Ascending aorta (tissue), 2 donors: ENCODE measurements around the gene HAUS1. TPM values are rescaled to one million over a fixed set of nuclear protein-coding genes. Genes with fewer than 3 reads are reported as not detected.
A peak's percentile ranks its signal among the peaks of the same experiment; 100 is the strongest.

ENCODE experiments used
- DNase-seq, 2 donors: peaks; one replicate each; pipeline ENCODE4 v3.0.0-alpha.2; 2019; ENCODE audit warnings: low spot score in 2 of 2
- H3K27ac ChIP-seq, 2 donors: fragments of 200-600 bp; sonication (generic); one replicate each; pipeline ENCODE4 v1.5.1; 2016 to 2017; ENCODE audit warnings: mild to moderate bottlenecking in 1 of 2
- H3K27me3 ChIP-seq: fragments of 200-600 bp; sonication (generic); one replicate; pipeline ENCODE4 v1.5.1; 2017
- H3K36me3 ChIP-seq, 2 donors: fragments of 200-600 bp; sonication (generic); one replicate each; pipeline ENCODE4 v1.5.1; 2016
- H3K4me1 ChIP-seq, 2 donors: fragments of 200-600 bp; sonication (generic); one replicate each; pipeline ENCODE4 v1.5.1; 2016 to 2017; ENCODE audit warnings: mild to moderate bottlenecking in 1 of 2
- H3K4me3 ChIP-seq, 2 donors: fragments of 200-600 bp; sonication (generic); one replicate each; pipeline ENCODE4 v1.5.1; 2016 to 2017; ENCODE audit warnings: mild to moderate bottlenecking in 1 of 2
- H3K9me3 ChIP-seq, 2 donors: fragments of 200-600 bp; sonication (generic); one replicate each; pipeline ENCODE4 v1.5.1; 2016
- intact Hi-C: fragments of 100-400 bp; cut with DNase I; formaldehyde crosslinking; loops from one replicate; pipeline ENCODE4 v1.15.1; 2023
- total RNA-seq: library from RNA; depleted of rRNA; stranded (reverse); fragments of >200 nt; gene quantifications from one replicate; pipeline ENCODE4 v1.1.0, GENCODE V29; 2016
- TF ChIP-seq, protein P1 (sequence below), 3 experiments: fragments of 200-600 bp in 2 of 3; fragments of 450-650 bp in 1 of 3; sonication (generic) in 2 of 3; IDR thresholded peaks; one replicate each; pipeline ENCODE4 v1.5.1; 2016 to 2019; ENCODE audit warnings: antibody characterized with exemption in 3 of 3, mild to moderate bottlenecking in 1 of 3, moderate library complexity in 1 of 3

Gene HAUS1
- total RNA-seq, 1 donor from 2014 or later: 5.0 TPM

- Histone ChIP-seq H3K4me1 (no peaks in the 10 kb centered on the region), H3K36me3 (no peaks in the 10 kb centered on the region), H3K27me3 (no peaks in the 10 kb centered on the region), H3K4me3 (no peak overlapping the region), H3K27ac (no peak overlapping the region), H3K9me3 (no peaks in the 10 kb centered on the region)
- DNase-seq: no peak
- TF ChIP-seq, protein P1, sequence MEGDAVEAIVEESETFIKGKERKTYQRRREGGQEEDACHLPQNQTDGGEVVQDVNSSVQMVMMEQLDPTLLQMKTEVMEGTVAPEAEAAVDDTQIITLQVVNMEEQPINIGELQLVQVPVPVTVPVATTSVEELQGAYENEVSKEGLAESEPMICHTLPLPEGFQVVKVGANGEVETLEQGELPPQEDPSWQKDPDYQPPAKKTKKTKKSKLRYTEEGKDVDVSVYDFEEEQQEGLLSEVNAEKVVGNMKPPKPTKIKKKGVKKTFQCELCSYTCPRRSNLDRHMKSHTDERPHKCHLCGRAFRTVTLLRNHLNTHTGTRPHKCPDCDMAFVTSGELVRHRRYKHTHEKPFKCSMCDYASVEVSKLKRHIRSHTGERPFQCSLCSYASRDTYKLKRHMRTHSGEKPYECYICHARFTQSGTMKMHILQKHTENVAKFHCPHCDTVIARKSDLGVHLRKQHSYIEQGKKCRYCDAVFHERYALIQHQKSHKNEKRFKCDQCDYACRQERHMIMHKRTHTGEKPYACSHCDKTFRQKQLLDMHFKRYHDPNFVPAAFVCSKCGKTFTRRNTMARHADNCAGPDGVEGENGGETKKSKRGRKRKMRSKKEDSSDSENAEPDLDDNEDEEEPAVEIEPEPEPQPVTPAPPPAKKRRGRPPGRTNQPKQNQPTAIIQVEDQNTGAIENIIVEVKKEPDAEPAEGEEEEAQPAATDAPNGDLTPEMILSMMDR (IDR thresholded peaks at IDR 0.05): no peak
- intact Hi-C loops: no loop called here
Observed at GRCh38 chr18:46061796-46062195, 42.4 kb upstream of the HAUS1 start.

DNA sequence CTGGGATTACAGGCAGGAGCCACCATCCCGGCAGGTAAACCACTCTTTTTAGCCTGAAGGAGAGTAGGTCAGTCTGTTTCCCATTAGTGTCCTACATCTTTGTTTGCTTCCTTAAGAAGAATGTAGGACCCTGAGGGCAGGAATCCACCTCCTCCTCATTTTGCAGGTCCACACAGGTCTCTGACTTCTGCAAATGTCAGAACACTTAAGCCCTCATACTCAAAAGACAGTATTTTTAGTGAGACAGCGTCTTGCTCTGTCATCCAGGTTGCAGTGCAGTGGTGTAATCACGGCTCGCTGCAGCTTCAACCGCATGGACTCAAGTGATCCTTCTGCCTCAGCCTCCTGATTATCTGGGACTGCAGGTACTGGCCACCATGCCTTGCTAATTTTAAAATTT lies 41.4 kb upstream of the HAUS1 start:
- Histone ChIP-seq H3K27ac (no peak overlapping the region), H3K4me1 (no peaks in the 10 kb centered on the region), H3K9me3 (no peaks in the 10 kb centered on the region), H3K36me3 (no peaks in the 10 kb centered on the region), H3K4me3 (no peak overlapping the region), H3K27me3 (no peaks in the 10 kb centered on the region)
- TF ChIP-seq, protein P1 (IDR thresholded peaks at IDR 0.05): no peak
- DNase-seq: no peak
- intact Hi-C loops: no loop called here

DNA sequence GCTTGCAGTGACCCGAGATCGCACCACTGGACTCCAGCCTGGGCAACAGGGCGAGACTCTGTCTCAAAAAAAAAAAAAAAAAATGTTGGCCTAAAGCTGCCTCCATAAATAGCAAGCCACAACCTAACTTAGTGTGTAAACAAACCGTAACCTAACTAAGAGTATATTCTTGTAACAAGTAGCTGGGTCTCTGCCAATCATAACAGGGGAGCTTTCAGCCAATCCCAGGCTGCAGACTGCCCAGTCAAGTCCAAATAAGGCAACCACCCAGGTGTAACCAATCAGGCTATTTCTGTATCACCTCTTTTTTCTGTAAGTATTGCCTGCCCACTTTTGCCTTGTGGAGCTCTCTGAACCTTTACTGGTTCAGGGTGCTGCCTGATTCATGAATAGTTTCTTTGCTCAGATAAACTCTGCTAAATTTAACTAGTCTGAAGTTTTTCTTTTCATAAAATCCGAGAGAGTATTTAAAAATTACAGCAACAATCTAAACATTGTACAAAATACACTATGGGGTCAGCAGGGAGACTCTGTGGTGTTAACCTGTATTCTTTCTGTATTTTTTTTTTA lies 36.7 kb upstream of the HAUS1 start:
- Histone ChIP-seq H3K27me3 (no peaks in the 10 kb centered on the region), H3K4me1 (peaks cover 2 to 3% of the 10 kb centered on the region in 2 donors), H3K27ac (peak overlapping the region in 1 of 2 donors; percentile 3), H3K36me3 (no peaks in the 10 kb centered on the region), H3K4me3 (no peak overlapping the region), H3K9me3 (no peaks in the 10 kb centered on the region)
- TF ChIP-seq, protein P1 (IDR thresholded peaks at IDR 0.05): no peak
- no peak for DNase-seq
- intact Hi-C loops: no loop called here

DNA sequence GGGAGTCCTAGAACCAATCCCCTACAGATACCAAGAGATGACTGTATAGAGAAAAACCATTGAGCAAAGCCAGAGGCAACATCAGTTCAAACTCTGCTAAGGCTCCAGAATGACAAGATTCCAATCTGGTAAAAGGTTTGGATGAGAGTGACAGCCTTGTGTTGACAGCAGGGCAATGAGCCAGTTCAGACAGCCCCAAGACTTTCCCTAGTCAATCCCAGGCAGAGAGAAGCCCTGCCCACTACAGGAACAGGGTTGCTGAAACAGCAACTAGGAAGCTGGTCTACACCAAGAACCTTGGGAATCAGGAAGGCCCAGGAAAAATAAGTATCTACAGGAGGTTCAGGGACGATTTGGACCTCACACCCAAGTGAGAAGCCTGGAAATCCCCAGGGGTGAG lies 35.4 kb upstream of the HAUS1 start:
- TF ChIP-seq, protein P1 (IDR thresholded peaks at IDR 0.05): no peak
- Histone ChIP-seq H3K9me3 (no peaks in the 10 kb centered on the region), H3K27ac (peak overlapping the region in 1 of 2 donors; percentile 3), H3K36me3 (no peaks in the 10 kb centered on the region), H3K27me3 (no peaks in the 10 kb centered on the region), H3K4me3 (no peak overlapping the region), H3K4me1 (peaks cover 4 to 8% of the 10 kb centered on the region in 2 donors)
- intact Hi-C loops: no loop called here
- DNase-seq: no peak

DNA sequence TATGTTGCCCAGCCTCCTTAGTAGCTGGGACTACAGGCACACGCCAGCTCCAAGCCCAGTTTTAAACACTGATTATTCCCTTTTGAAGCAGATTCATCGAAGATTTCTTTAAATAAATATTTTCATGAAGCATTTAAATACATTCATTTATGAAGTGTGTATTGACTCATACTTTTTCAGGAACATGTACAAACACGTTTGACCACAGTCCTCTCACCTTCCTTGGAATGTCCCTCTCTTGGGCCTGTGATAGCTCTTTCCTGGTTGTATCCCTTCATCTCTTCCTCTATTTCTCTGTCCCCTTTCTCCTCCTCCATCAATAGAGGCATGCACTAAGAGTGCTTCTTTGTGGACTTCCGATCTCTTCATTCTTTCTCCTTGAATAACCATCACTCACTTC lies 34.7 kb upstream of the HAUS1 start:
- H3K9me3 ChIP-seq: no peaks in the 10 kb centered on the region
- DNase-seq: no peak
- TF ChIP-seq, protein P1 (IDR thresholded peaks at IDR 0.05): no peak
- H3K4me1 ChIP-seq: peaks cover 4 to 8% of the 10 kb centered on the region in 2 donors
- H3K36me3 ChIP-seq: no peaks in the 10 kb centered on the region
- no peak overlapping the region for H3K4me3 ChIP-seq
- intact Hi-C loops: no loop called here
- peak overlapping the region in 1 of 2 donors; percentile 3 for H3K27ac ChIP-seq
- H3K27me3 ChIP-seq: no peaks in the 10 kb centered on the region

GRCh38 chr18:46070232-46070631 lies 34.0 kb upstream of the HAUS1 start:
- intact Hi-C loops: loop anchor here (5.0 to 10.0 kb wide), 3 partner anchors 43 to 405 kb away; partner anchors contain the start of gene EPG5
- no peak overlapping the region for H3K4me3 ChIP-seq

More at GRCh38 chr18:46070232-46070631, 34.0 kb upstream of the HAUS1 start:
- TF ChIP-seq, protein P1 (IDR thresholded peaks at IDR 0.05): no peak
- no peaks in the 10 kb centered on the region for H3K27me3 ChIP-seq
- H3K4me1 ChIP-seq: peaks cover 4 to 8% of the 10 kb centered on the region in 2 donors
- H3K27ac ChIP-seq: peak overlapping the region in 1 of 2 donors; percentile 58
- no peak for DNase-seq
- H3K9me3 ChIP-seq: no peaks in the 10 kb centered on the region
- H3K36me3 ChIP-seq: no peaks in the 10 kb centered on the region
